Neural progenitor cell (in vitro differentiated cells): ENCODE data around the gene ENDOU. TPM values are rescaled to one million over a fixed set of nuclear protein-coding genes. Genes with fewer than 3 reads are reported as not detected.
"Not testable (repeated sequence)": the region's sequence is repeated elsewhere in the genome, so short reads cannot be mapped to it uniquely, and the experiment has no call there.

Source experiments
- DNase-seq: peaks from one replicate; pipeline ENCODE4 v3.0.0-alpha.2; 2016; ENCODE audit warnings: low spot score
- H2AFZ ChIP-seq: fragments of 200-600 bp; sonication (generic); replicated peaks from 2 replicates; pipeline ENCODE4 v1.6.1; 2016; ENCODE audit warnings: antibody characterized with exemption
- H3F3A ChIP-seq: fragments of 200-600 bp; sonication (generic); 2 replicates; pipeline ENCODE4 v1.6.1; 2016; ENCODE audit warnings: antibody characterized with exemption, low read depth
- H3K27ac ChIP-seq: fragments of 200-600 bp; sonication (generic); 2 replicates; pipeline ENCODE4 v1.5.1; 2016; ENCODE audit warnings: mild to moderate bottlenecking
- H3K27me3 ChIP-seq: fragments of 200-600 bp; sonication (generic); 2 replicates; pipeline ENCODE4 v1.6.1; 2016; ENCODE audit warnings: mild to moderate bottlenecking, moderate library complexity
- H3K36me3 ChIP-seq: fragments of 200-600 bp; sonication (generic); 2 replicates; pipeline ENCODE4 v1.5.1; 2016
- H3K4me1 ChIP-seq: fragments of 200-600 bp; sonication (generic); 2 replicates; pipeline ENCODE4 v1.6.1; 2016; ENCODE audit warnings: mixed run types
- H3K4me2 ChIP-seq: fragments of 200-600 bp; sonication (generic); 2 replicates; pipeline ENCODE4 v1.6.1; 2016
- H3K4me3 ChIP-seq: fragments of 200-600 bp; sonication (generic); 2 replicates; pipeline ENCODE4 v1.5.1; 2016
- H3K79me2 ChIP-seq: fragments of 200-600 bp; sonication (generic); 2 replicates; pipeline ENCODE4 v1.6.1; 2016; ENCODE audit warnings: low read depth
- H3K9ac ChIP-seq: fragments of 200-600 bp; sonication (generic); 2 replicates; pipeline ENCODE4 v1.6.1; 2016
- H3K9me3 ChIP-seq: fragments of 200-600 bp; sonication (generic); 2 replicates; pipeline ENCODE4 v1.5.1; 2016; ENCODE audit warnings: low read depth
- H4K20me1 ChIP-seq: fragments of 200-600 bp; sonication (generic); 2 replicates; pipeline ENCODE4 v1.6.1; 2016; ENCODE audit warnings: low read depth
- H3K27ac Mint-ChIP-seq: 3 replicates; pipeline ENCODE4 v1.8.0; 2021; ENCODE audit warnings: mixed read lengths
- H3K27me3 Mint-ChIP-seq: 2 replicates; pipeline ENCODE4 v1.8.0; 2022; ENCODE audit warnings: low read depth, mild to moderate bottlenecking, inconsistent platforms, moderate library complexity, mixed read lengths; ENCODE audit not compliant: insufficient read depth
- H3K36me3 Mint-ChIP-seq: 3 replicates; pipeline ENCODE4 v1.8.0; 2021; ENCODE audit warnings: mixed read lengths
- H3K4me1 Mint-ChIP-seq: 3 replicates; pipeline ENCODE4 v1.8.0; 2021; ENCODE audit warnings: mixed read lengths
- H3K4me3 Mint-ChIP-seq: 3 replicates; pipeline ENCODE4 v1.8.0; 2021; ENCODE audit warnings: mild to moderate bottlenecking, moderate library complexity, mixed read lengths
- H3K9me3 Mint-ChIP-seq: 3 replicates; pipeline ENCODE4 v1.8.0; 2020; ENCODE audit warnings: mixed read lengths
- CTCF ChIP-seq: fragments of 200-600 bp; sonication (generic); IDR thresholded peaks from 2 replicates; pipeline ENCODE4 v1.5.1; 2017; ENCODE audit warnings: antibody characterized with exemption, mild to moderate bottlenecking
- EZH2phosphoT487 ChIP-seq: fragments of 200-600 bp; sonication (generic); IDR thresholded peaks from 2 replicates; pipeline ENCODE4 v1.6.1; 2017; ENCODE audit warnings: antibody characterized with exemption
- total RNA-seq: library from RNA; depleted of rRNA; stranded (reverse); fragments of >200 nt; gene quantifications from 2 replicates; pipeline ENCODE4 v1.2.3, GENCODE V29; 2015; ENCODE audit warnings: low replicate concordance

Gene ENDOU
- total RNA-seq, 1 donor from 2014 or later = not detected

- TF ChIP-seq CTCF (no peak), EZH2phosphoT487 (no peak)
- Histone ChIP-seq H3K9ac (no peak overlapping the region), H2AFZ (no peak overlapping the region), H3K27ac (no peak overlapping the region), H3K36me3 (peaks cover 29% of the 10 kb centered on the region), H3F3A (no peaks in the 10 kb centered on the region), H3K79me2 (no peaks in the 10 kb centered on the region), H4K20me1 (no peaks in the 10 kb centered on the region), H3K4me3 (no peak overlapping the region), H3K4me2 (no peak overlapping the region), H3K4me1 (no peaks in the 10 kb centered on the region), H3K9me3 (no peaks in the 10 kb centered on the region), H3K27me3 (no peaks in the 10 kb centered on the region)
- H3K4me3 Mint-ChIP-seq = no peak overlapping the region
- DNase-seq = no peak
- H3K36me3 Mint-ChIP-seq = peaks cover 43% of the 10 kb centered on the region
- no peak overlapping the region for H3K27ac Mint-ChIP-seq
- no peaks in the 10 kb centered on the region for H3K27me3 Mint-ChIP-seq
- peaks cover 15% of the 10 kb centered on the region for H3K9me3 Mint-ChIP-seq
- H3K4me1 Mint-ChIP-seq = no peaks in the 10 kb centered on the region
These were observed 53.2 kb downstream of the ENDOU start for GRCh38 chr12:47672068-47672467.

- H2AFZ ChIP-seq, H3K4me2 ChIP-seq, H3K4me1 ChIP-seq, H3K27me3 Mint-ChIP-seq, H3K27ac ChIP-seq, H3K4me3 Mint-ChIP-seq, H3K79me2 ChIP-seq, H4K20me1 ChIP-seq, H3K4me1 Mint-ChIP-seq, H3K9ac ChIP-seq, H3K27ac Mint-ChIP-seq, H3K9me3 Mint-ChIP-seq, H3F3A ChIP-seq, H3K9me3 ChIP-seq, H3K27me3 ChIP-seq, DNase-seq, H3K4me3 ChIP-seq: not testable (repeated sequence)
- peaks cover 28% of the 10 kb centered on the region for H3K36me3 Mint-ChIP-seq
- peaks cover 46% of the 10 kb centered on the region for H3K36me3 ChIP-seq
These were observed 57.4 kb downstream of the ENDOU start for GRCh38 chr12:47667935-47668334.

Other genes with a start within 250 kb of the ENDOU start
- gene RPAP3, start 19.5 kb downstream of the ENDOU start, total RNA-seq = 42.7 and 61.9 TPM in 2 replicates
- 0.58 and 1.2 TPM in 2 replicates for gene RAPGEF3, start 33.4 kb upstream of the ENDOU start, total RNA-seq
- 8.3 and 16.7 TPM in 2 replicates for gene SLC48A1, start 47.7 kb upstream of the ENDOU start, total RNA-seq
- gene HDAC7, start 94.4 kb upstream of the ENDOU start, total RNA-seq = 7.2 and 14.2 TPM in 2 replicates
- 0.09 TPM in 1 of 2 replicates, not detected in the other for gene VDR, start 179.5 kb upstream of the ENDOU start, total RNA-seq
- 87.5 and 115 TPM in 2 replicates for gene TMEM106C, start 238.1 kb upstream of the ENDOU start, total RNA-seq